ENCODE results near the gene CDS1. TPM values are rescaled to one million over a fixed set of nuclear protein-coding genes. Genes with fewer than 3 reads are reported as not detected.

Gene CDS1
- total and polyA plus RNA-seq, 2 experiments from 2014 or later = 10.0 to 22.6 TPM

- TF ChIP-seq ZNF462 (CRISPR knock-in tag; IDR thresholded peaks at IDR 0.05) (no peak), NANOG (IDR thresholded peaks at IDR 0.05; ENCODE audit: borderline replicate concordance) (no peak), CTCF (conservative IDR thresholded peaks at IDR 0.05; ENCODE audit: low read depth in 2 of 2) (no peak), EZH2phosphoT487 (IDR thresholded peaks at IDR 0.05; ENCODE audit: unreplicated experiment) (no peak)
Measured at GRCh38 chr4:84683064-84683850, 100.3 kb downstream of the CDS1 start (continued).

- DNase-seq (ENCODE audit: low spot score) = no peak
- H3F3A ChIP-seq (replicated peaks; ENCODE audit: low read depth) = no peaks in the 10 kb centered on the region
- no peaks in the 10 kb centered on the region for H3K27me3 Mint-ChIP-seq (ENCODE audit: insufficient read depth, low read depth, poor library complexity)
- H3K4me3 ChIP-seq = no peak overlapping the region
- no peaks in the 10 kb centered on the region for H3K9me2 ChIP-seq (ENCODE audit: insufficient read depth)
- no peaks in the 10 kb centered on the region for H3K27me3 ChIP-seq (ENCODE audit: insufficient read depth)
- no peaks in the 10 kb centered on the region for H3K79me2 ChIP-seq (replicated peaks; ENCODE audit: insufficient read depth)
- peaks cover 61% of the 10 kb centered on the region for H3K36me3 Mint-ChIP-seq (ENCODE audit: low read depth)
- peaks cover 13% of the 10 kb centered on the region; the same call in 1 of the 2 replicates for H3K36me3 ChIP-seq (ENCODE audit: insufficient read depth)
- no peak overlapping the region for H3K4me2 ChIP-seq
- no peak for ATAC-seq
- no peaks in the 10 kb centered on the region for H3K9me3 Mint-ChIP-seq
- H2AFZ ChIP-seq = no peak overlapping the region
- H3K27ac Mint-ChIP-seq = peak overlapping the region; percentile 50; the same call in 1 of the 2 replicates
- no peak overlapping the region for H3K27ac ChIP-seq (ENCODE audit: low read depth)
- peaks cover 14% of the 10 kb centered on the region for H3K4me1 Mint-ChIP-seq
- H4K20me1 ChIP-seq (replicated peaks; ENCODE audit: insufficient read depth) = peaks cover 7% of the 10 kb centered on the region; the same call in 1 of the 2 replicates
- H3K4me3 Mint-ChIP-seq = no peak overlapping the region
- H3K4me1 ChIP-seq (ENCODE audit: insufficient read depth) = no peaks in the 10 kb centered on the region; the same call in 1 of the 2 replicates
- no peak for TF ChIP-seq REST (IDR thresholded peaks at IDR 0.05; ENCODE audit: unreplicated experiment)
- TF ChIP-seq CREB1 (CRISPR knock-in tag; IDR thresholded peaks at IDR 0.05; ENCODE audit: low read depth) = no peak
- TF ChIP-seq EZH2 (IDR thresholded peaks at IDR 0.05; ENCODE audit: low read depth, unreplicated experiment) = no peak
- TF ChIP-seq POLR2AphosphoS5 (IDR thresholded peaks at IDR 0.05; ENCODE audit: low read depth) = no peak
- TF ChIP-seq ZNF331 (CRISPR knock-in tag; IDR thresholded peaks at IDR 0.05; ENCODE audit: low read depth) = no peak
- no peak for TF ChIP-seq JUNB (IDR thresholded peaks at IDR 0.05; ENCODE audit: unreplicated experiment)
Measured at GRCh38 chr4:84684361-84684760, 101.4 kb downstream of the CDS1 start.
